Measurements from ENCODE around the gene STK11.

STK11 gene

GRCh38 chr19:1211494-1212234 is 6.1 kb downstream of the STK11 start:
- peak; percentile 74 for DNase-seq

DNA sequence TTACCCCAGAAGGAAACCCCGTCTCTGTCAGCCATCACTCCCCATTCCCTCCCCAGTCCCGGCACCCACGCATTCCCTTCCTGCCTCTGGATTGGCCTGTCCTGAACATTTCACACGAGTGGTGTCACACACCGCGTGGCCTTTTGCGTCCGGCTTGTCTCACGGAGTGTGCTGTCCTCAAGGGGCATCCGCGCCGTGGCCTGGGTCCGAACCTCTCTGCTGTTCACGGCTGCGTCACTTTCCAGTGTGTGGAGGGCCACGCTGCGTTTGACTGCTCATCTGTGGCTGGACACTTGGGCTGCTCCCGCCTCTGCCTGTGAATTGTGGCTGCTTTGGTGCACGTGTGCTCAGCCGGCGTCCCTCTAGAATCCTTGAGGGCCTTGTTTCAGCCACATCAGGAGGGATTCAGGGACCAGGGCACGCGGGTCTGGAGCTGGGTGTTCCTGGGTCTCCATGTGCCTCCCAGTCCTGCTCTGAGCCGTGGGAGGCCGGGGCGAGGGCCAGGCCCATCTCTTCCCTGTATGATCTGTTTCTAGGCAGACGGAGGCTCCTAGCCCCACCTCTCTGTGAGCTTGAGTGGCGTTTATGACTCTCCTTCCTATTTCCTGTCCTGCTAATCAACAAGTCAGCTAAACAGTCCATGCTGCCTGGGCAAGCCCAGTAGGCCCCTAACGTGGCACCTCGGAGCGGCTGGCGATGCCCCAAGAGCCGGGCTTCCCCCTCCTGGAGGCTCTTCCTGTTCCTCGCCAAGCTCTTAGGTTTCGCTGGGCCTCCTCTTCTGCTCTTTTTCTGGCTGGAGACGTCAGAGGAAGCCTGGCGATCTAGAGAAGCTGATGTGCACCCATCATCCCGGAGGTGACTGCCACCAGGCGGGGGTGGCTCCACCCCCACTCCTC is 8.1 kb downstream of the STK11 start:
- peak; percentile 82 for DNase-seq

DNA sequence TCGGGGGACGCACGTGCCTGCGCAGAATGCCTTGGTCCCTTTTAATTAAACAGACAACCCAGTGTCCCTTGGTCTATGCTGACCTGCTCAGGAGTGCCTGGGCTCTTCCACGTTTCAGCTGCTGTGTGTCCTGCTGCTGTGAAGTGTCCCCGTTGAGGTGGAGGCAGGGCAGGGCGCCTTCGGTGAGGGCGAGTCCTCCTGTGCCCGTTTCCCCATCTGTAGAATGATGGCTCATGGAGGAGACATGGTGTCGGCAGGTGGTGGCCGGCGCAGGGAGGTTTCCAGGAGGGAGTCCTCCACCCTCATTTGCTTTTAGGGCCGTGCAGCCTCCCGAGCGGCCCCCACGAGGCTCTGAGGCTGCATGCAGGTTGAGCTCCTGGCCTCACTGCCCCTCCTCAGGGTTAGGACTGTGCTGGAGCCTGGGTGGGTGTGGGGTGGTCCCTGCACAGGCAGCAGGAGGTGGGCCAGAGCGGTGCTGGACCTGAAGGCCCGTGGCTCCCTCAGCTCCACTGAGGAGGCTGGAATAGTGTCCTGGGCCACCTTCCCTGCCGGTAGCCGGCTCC is 8.8 kb downstream of the STK11 start:
- no peak for DNase-seq

DNA sequence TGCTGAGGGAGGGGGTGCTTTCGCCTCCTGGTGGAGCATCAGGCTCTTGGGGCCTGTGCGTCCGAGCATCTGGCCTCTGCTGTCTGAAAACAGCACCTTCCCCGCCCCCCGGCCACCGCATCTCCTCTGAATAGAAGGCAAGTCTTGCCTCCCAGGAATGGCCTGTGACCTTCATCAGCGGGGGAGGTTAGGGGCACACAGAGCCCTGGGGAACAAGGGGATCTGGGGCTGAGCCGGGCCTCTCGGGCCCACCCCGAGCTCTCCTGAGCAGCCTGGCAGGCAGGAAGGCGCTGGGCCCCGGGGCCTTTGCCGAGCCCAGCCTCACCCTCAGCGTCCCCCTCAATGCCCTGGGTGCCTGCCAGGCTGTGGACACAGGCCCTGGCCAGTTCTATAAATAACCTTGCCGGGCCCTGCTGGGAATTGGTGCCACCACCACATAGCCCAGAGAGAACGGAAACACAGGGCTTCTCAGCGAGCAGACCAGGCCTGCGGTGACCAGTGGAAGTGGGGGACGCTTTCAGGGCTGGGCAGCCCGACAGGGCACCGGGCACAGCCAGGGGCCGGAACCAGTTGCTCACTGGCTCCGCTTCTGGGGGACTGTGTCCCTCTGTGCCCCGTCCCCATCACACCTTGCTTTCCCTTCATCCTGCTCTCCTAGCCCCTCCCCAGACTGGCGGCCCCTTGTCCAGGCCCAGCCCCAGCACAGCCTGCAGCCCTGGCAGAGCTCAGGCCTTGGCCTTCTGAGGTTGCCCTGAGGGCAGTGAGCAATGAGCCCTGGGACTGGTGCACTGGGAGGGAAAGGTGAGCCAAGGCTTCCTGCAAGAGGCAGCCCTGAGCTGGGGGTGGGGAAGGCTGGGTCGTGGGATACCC is 9.5 kb downstream of the STK11 start:
- DNase-seq = peak; percentile 81

GRCh38 chr19:1216756-1217155 is 11.2 kb downstream of the STK11 start:
- DNase-seq = no peak

- no peak for DNase-seq
Observed at GRCh38 chr19:1217366-1217765, 11.8 kb downstream of the STK11 start.

DNA sequence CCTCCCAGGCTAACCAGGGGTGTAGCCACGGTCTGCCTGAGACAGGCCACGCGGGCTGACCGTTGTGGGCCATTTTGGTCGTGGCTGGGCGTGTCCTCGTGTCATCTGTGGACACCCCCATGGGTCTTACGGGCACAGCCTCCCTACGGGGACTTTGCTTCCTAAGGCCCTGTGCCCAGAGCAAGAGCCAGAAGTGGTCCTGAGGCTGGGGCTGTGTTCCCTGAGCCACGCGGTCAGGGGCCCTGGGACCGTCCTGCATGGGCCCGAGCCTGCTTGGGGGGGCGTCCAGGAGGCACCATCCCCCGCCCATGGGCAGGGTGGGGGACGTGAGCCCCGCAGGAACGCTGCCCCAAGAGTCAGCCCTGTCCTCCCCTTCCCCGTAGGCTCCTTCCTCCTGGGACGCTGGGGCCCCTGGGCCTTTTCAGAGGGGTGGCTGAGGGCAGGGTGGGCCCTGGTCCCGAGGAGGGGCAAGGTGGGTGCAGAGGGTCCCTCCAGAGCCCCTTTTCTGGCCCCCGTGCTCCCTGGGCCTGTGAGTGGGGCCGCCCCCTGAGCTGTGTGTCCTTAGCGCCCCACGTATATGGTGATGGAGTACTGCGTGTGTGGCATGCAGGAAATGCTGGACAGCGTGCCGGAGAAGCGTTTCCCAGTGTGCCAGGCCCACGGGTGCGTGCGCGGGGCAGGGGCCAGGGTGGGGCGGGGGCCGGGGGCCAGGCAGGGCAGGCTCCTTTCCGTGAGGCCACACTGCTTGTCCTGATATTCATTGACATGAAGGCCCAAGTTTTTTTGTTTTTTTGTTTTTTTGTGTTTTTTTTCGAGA is 13.4 kb downstream of the STK11 start:
- no peak for DNase-seq

DNA sequence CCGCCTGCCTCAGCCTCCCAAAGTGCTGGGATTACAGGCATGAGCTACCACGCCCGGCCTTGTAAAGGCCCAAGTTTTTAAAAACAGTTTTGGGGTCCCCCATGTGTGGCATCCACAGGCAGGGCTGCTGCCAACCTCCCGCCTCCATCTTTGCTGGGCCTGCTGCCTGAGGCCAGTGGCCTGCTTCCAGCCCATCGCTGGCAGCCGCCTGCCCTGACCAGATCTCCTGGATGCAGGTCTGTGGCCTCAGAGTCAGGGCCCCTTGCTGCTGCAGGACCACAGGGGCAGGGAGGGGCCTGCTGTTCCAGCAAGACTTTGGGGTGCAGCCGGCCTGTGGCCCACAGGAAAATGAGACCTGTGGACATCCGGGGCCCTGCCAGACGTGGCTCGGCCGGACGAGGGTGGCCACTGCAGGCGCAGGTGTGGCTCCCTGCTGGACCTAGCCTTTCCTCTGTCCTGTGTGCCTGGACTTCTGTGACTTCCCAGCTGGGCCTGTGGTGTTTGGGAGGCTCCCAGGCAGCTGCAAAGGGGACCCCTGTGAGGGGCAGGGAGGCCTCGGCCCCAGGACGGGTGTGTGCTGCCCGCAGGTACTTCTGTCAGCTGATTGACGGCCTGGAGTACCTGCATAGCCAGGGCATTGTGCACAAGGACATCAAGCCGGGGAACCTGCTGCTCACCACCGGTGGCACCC is 14.4 kb downstream of the STK11 start:
- no peak for DNase-seq

GRCh38 chr19:1220477-1220930 is 14.9 kb downstream of the STK11 start:
- DNase-seq = no peak

GRCh38 chr19:1220976-1221903 is 15.7 kb downstream of the STK11 start:
- no peak for DNase-seq

- DNase-seq = no peak
Observed at GRCh38 chr19:1221904-1222255, 16.3 kb downstream of the STK11 start.

DNA sequence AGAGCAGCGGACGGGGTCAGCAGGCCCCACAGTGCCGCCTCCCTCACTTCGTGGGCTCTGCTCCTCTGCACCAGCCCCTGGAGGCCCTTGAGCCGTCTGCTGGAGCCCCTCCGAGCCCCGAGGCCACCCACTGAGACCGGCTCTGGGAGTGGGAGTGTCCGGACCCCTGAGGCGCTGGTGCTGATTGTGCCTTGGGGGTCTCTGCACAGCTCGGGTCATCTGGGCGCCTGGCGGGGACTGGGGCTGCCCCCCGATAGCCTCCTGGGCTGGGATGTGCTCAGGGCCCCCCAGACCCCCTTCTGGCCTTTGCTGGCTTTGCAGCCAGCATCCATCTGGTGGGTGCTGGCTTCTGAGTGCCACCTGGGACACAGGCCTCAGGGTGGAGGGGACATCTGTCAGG is 16.8 kb downstream of the STK11 start:
- no peak for DNase-seq

DNA sequence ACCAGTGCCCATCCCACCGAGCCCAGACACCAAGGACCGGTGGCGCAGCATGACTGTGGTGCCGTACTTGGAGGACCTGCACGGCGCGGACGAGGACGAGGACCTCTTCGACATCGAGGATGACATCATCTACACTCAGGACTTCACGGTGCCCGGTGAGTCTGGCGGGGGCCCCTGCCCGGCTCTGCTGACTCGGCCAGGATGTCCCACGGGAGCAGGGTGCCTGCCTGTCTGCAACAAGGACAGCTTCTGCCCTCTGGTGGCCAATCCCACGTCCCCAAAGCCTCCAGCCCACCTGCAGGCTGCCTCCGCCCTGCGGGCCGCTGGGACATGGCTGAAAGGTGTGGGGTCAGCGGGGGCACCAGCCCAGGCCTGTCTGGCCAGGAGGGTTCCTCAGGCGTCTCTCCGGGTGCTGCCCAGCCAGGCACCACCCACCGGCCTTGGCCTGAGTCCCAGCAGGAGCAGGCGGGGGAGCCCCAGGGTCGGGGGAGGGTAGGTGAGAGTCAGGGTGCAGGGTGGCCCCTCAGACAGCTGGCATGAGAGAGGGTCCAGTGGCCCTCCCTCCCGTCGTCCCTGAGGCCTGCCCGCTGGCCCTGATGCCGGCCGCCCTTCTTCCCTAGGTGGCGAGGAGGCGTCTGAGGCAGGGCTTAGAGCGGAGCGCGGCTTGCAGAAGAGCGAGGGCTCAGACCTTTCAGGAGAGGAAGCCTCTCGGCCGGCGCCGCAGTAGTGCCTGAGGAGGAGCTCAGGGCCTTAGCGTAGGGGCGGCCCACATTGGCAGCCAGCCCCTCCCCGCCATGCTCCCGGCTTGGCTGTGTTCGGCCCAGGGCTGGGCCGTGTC is 17.7 kb downstream of the STK11 start:
- peak; percentile 84 for DNase-seq

DNA sequence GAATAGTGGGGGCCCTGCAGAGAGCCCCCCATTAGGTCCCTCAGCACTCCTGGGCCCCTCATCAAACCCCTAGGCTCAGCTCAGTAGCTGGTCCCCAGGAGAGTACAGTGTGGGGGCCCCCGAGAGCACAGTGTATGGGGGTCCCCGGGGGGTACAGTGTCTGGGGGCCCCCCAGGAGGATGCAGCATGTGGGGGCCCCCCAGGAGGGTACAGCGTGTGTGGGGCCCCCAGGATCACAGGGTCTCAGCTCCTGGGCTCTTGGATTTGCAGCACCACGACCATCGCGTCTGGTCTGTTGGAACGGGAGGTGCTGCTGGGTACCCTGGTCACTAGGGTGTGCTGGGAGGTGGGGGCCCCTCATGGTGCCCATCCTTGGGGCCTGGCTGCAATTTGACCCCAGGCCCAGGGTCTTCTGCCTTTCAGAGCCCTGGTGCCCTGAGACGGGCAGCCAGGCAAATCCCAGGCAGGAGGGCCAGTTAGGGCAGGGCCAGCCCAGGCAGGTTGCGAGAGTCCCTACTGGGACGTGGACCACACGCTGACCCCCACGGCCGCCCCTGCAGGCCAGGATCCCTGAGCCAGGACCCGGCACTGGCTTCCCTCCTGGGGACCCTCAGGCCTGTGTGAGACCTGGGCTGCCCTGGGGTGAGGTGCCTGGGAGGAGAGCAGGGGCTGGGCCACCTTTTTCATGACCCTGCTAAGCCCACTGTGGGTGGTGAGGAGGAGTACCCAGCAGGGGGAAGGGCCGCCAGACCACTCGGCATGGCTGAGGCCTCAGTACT is 18.7 kb downstream of the STK11 start:
- DNase-seq = no peak

GRCh38 chr19:1224847-1225246 is 19.3 kb downstream of the STK11 start:
- DNase-seq = no peak

- DNase-seq = no peak
Observed at GRCh38 chr19:1225440-1226226, 20.1 kb downstream of the STK11 start.

DNA sequence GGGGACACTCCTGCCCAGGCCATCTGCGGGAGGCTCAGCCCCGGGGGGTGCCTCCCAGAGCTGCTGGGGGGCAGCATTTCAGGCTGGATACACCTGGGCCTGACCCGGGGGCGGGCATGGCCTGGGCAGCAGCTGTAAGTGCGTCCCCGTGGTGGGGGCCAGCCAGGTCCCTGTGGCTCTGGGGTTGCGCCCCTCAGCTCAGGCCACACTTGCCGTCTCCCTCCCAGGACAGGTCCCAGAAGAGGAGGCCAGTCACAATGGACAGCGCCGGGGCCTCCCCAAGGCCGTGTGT is 20.6 kb downstream of the STK11 start:
- no peak for DNase-seq
